K562 (cell line): ENCODE results near the gene PMPCA. TPM values are rescaled to one million over a fixed set of nuclear protein-coding genes. Genes with fewer than 3 reads are reported as not detected.

Experiments
- ATAC-seq: fragments of 200-7000 bp; cut with Tn5 transposase; 3 replicates; pipeline ENCODE4 v1.9.1; 2020; ENCODE audit warnings: moderate library complexity
- BruUV-seq: library from RNA; stranded (reverse); fragments of 400-500 nt; replicated peaks from 2 replicates; lab custom pipeline; 2021; lab: Mats Ljungman, UMichigan
- CTCF ChIA-PET: fragments of 300-600 bp; formaldehyde crosslinking; extraction: SDS; loops from one replicate; lab custom pipeline; 2021; ENCODE audit warnings: low intra/inter-chr PET ratio; lab: Yijun Ruan, JAX
- POLR2A ChIA-PET: fragments of 300-600, 350-650 bp; sonication (Branson Sonifier 250); formaldehyde crosslinking; extraction: SDS; loops from one replicate; lab custom pipeline; 2021; ENCODE audit warnings: antibody characterized with exemption, inconsistent platforms; lab: Yijun Ruan, JAX
- DNase-seq, 4 experiments: peaks; one replicate each; pipeline versions ENCODE4 v3.0.0 to v3.0.0-alpha.2; 2011 to 2018; ENCODE audit warnings: low spot score in 3 of 4, mixed read lengths in 3 of 4; ENCODE audit errors: extremely low read depth in 1 of 4
- FAIRE-seq: peaks from 2 replicates; lab custom pipeline; 2011; peaks lifted over from hg19 to GRCh38; lab: Jason Lieb, UNC
- H2AFZ ChIP-seq: 2 replicates; pipeline ENCODE4 v1.6.0; 2011; ENCODE audit warnings: low read depth, low read length, control low read depth, inconsistent platforms
- H3K27ac ChIP-seq: fragments of 200-600 bp; 3 replicates; pipeline ENCODE4 v1.8.0; 2011; ENCODE audit warnings: low read depth, mild to moderate bottlenecking, control low read depth, inconsistent platforms, low read length, moderate library complexity, mixed read lengths; ENCODE audit errors: extremely low read depth
- H3K27me3 ChIP-seq, 2 experiments: fragments of 300-600 bp in 1 of 2; 2 replicates in 1 of 2; 3 replicates in 1 of 2; pipeline versions ENCODE4 v1.6.0 to v1.8.0; 2011; ENCODE audit warnings: inconsistent platforms in 2 of 2, low read length in 2 of 2, mild to moderate bottlenecking in 1 of 2, mixed read lengths in 1 of 2, moderate library complexity in 1 of 2; ENCODE audit not compliant: control insufficient read depth in 2 of 2, insufficient read depth in 2 of 2
- H3K36me3 ChIP-seq: fragments of 300-600 bp; 3 replicates; pipeline ENCODE4 v1.8.0; 2011; ENCODE audit warnings: mild to moderate bottlenecking, low read length, inconsistent platforms; ENCODE audit not compliant: control insufficient read depth, insufficient read depth
- H3K4me1 ChIP-seq, 2 experiments: fragments of 200-600 bp in 1 of 2; replicated peaks in 1 of 2; 2 replicates in 1 of 2; 3 replicates in 1 of 2; pipeline versions ENCODE4 v1.5.1 to v1.8.0; 2011; ENCODE audit warnings: inconsistent platforms in 2 of 2, low read length in 2 of 2, mild to moderate bottlenecking in 1 of 2, mixed read lengths in 1 of 2, moderate library complexity in 1 of 2; ENCODE audit not compliant: control insufficient read depth in 2 of 2, insufficient read depth in 2 of 2
- H3K4me2 ChIP-seq: 2 replicates; pipeline ENCODE4 v1.6.1; 2011; ENCODE audit warnings: low read length, control low read depth, inconsistent platforms, mixed read lengths; ENCODE audit not compliant: insufficient read depth
- H3K4me3 ChIP-seq: fragments of 200-600 bp; sonication (generic), shearing (Covaris generic); 2 replicates; pipeline ENCODE4 v1.5.1; 2016; ENCODE audit warnings: control low read depth, inconsistent platforms
- H3K79me2 ChIP-seq: fragments of 200-600 bp; 3 replicates; pipeline ENCODE4 v1.8.0; 2011; ENCODE audit warnings: low read length, inconsistent platforms; ENCODE audit not compliant: control insufficient read depth, insufficient read depth
- H3K9ac ChIP-seq, 2 experiments: 2 replicates each; pipeline versions ENCODE4 v1.6.0 to v1.6.1; 2011; ENCODE audit warnings: low read depth in 2 of 2, low read length in 2 of 2, control low read depth in 1 of 2, inconsistent platforms in 1 of 2, mild to moderate bottlenecking in 1 of 2, mixed read lengths in 1 of 2; ENCODE audit not compliant: insufficient read depth in 1 of 2
- H3K9me1 ChIP-seq: one replicate; pipeline ENCODE4 v1.6.0; 2011; ENCODE audit warnings: inconsistent platforms, mild to moderate bottlenecking, low read length, moderate library complexity; ENCODE audit not compliant: control insufficient read depth, insufficient read depth
- H3K9me3 ChIP-seq: replicated peaks from 2 replicates; pipeline ENCODE4 v1.5.1; 2011; ENCODE audit warnings: low read depth, low read length, inconsistent platforms; ENCODE audit not compliant: control insufficient read depth, insufficient read depth
- H4K20me1 ChIP-seq: replicated peaks from 2 replicates; pipeline ENCODE4 v1.6.1; 2011; ENCODE audit warnings: low read length, inconsistent platforms, mixed read lengths; ENCODE audit not compliant: control insufficient read depth, insufficient read depth
- MTA2 ChIP-seq: fragments of 450-650 bp; IDR thresholded peaks from 2 replicates; pipeline ENCODE4 v1.6.1; 2016; ENCODE audit warnings: low read depth
- POLR2G ChIP-seq: fragments of 200-400 bp; formaldehyde crosslinking; IDR thresholded peaks from 2 replicates; pipeline ENCODE4 v1.6.1; 2017; ENCODE audit warnings: low read depth, mild to moderate bottlenecking, antibody characterized with exemption, low read length, moderate library complexity
- WGBS: fragments of 100-300 bp; shearing (Covaris generic); methylation state at CpG from one replicate; pipeline ENCODE4 v1.1.6; 2016; ENCODE audit warnings: low coverage, mixed read lengths; ENCODE audit not compliant: insufficient coverage; ENCODE audit errors: missing lambda C conversion rate; 5-methylcytosine and 5-hydroxymethylcytosine counted together
- in situ Hi-C: fragments of 300-500 bp; cut with MboI; formaldehyde crosslinking; loops from 4 replicates; pipeline ENCODE4 v1.15.0; 2018; ENCODE audit warnings: inconsistent platforms, mixed read lengths
- intact Hi-C: fragments of 100-400 bp; cut with micrococcal nuclease; formaldehyde crosslinking; loops from 2 replicates; pipeline ENCODE4 v1.14.2; 2022
- polyA plus RNA-seq, 8 experiments: library from polyadenylated mRNA; depleted of rRNA in 4 of 8; stranded (reverse) in 5 of 8; unstranded in 3 of 8; fragments of >200 nt; fragmentation: Nextera tagmentation in 2 of 8; fragmentation: Illumina TruSeq in 1 of 8; extraction: Ambion mirVana in 2 of 8; extraction: Trizol in 1 of 8; gene quantifications; 2 replicates each; pipeline versions ENCODE4 v1.2.1 to v1.2.3, GENCODE V29; 2011 to 2014; ENCODE audit warnings: inconsistent platforms in 1 of 8, missing spikeins in 1 of 8
- total RNA-seq, 7 experiments: library from RNA; depleted of rRNA in 6 of 7; stranded (reverse); fragments of >200 nt in 6 of 7; fragmentation: Illumina TruSeq in 2 of 7; extraction: Trizol in 2 of 7; gene quantifications; 2 replicates each; pipeline versions ENCODE4 v1.2.1 to v1.2.3, GENCODE V29; 2011 to 2021; ENCODE audit warnings: low replicate concordance in 1 of 7
- TF ChIP-seq, protein P1 (sequence below), 2 experiments: fragments of 450-650 bp; formaldehyde crosslinking in 1 of 2; IDR thresholded peaks; 2 replicates each; pipeline versions ENCODE4 v1.4.0 to v1.6.1; 2014 to 2020; ENCODE audit warnings: mild to moderate bottlenecking in 2 of 2, borderline replicate concordance in 1 of 2, low read depth in 1 of 2
- TF ChIP-seq, protein P2 (sequence below), 2 experiments: IDR thresholded peaks; 2 replicates each; pipeline ENCODE4 v1.6.1; 2011; ENCODE audit warnings: borderline replicate concordance in 1 of 2, control low read depth in 1 of 2, low read depth in 1 of 2, low read length in 1 of 2, mild to moderate bottlenecking in 1 of 2, mixed read lengths in 1 of 2, moderate library complexity in 1 of 2; ENCODE audit not compliant: insufficient read depth in 1 of 2, insufficient read length in 1 of 2, poor library complexity in 1 of 2, severe bottlenecking in 1 of 2; ENCODE audit errors: extremely low read depth in 1 of 2

Gene PMPCA
- total and polyA plus RNA-seq, 9 of the 15 experiments (the other 6 are each of a cell fraction or from before 2014, with no cell fraction given), result 23.9 to 143 (median 86.6) TPM

DNA sequence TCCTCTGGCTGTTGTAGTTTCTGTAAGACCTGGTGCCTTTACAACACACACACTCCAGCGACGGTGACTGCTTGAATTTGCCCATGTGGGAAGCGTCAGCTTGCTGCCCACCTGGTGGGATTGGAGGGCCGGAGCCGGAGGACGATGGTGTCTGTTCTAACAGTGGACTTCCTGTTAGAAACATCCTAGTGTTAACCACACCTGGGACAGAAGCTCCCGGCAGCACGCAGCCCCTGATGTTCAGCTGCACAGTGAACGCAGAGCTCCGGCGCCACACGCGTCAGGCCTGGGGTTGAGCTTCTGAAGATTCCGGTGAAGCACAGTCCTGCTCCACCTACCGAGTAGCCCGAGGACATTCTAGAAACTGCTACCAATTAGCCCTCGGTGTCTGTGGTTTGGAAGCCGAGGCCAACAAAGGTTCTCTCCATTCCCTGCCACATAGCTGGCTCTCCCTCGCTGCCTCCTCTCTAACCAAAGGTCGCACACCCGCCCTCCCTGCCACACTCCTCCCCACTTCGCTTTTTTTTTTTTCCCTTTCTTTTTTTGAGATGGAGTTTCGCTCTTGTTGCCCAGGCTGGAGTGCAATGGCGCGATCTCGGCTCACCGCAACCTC lies 14.4 kb downstream of the PMPCA start:
- intact Hi-C loops (no loop called here), in situ Hi-C loops (no loop called here)
- FAIRE-seq (no peak), DNase-seq (no peak), ATAC-seq (no peak; the same call in 2 of the 3 replicates)
- ChIA-PET CTCF (no interaction called here), POLR2A (interaction anchor here (0.6 to 5.1 kb wide), 10 partner anchors 10 to 490 kb away, joined by 3 to 33 read pairs (median 4); partner anchors contain the start of genes ENTR1 and PMPCA)
- Histone ChIP-seq H3K4me1 (peaks cover 0 to 15% of the 10 kb centered on the region in 2 experiments; a peak in 2 of 5 replicates), H3K36me3 (peaks cover 70% of the 10 kb centered on the region), H3K27me3 (no peaks in the 10 kb centered on the region), H2AFZ (no peak overlapping the region), H3K79me2 (no peaks in the 10 kb centered on the region), H3K9me3 (no peaks in the 10 kb centered on the region), H3K9ac (no peak overlapping the region), H3K4me2 (no peak overlapping the region), H4K20me1 (no peaks in the 10 kb centered on the region), H3K9me1 (peaks cover 3% of the 10 kb centered on the region), H3K4me3 (no peak overlapping the region), H3K27ac (no peak overlapping the region)
- BruUV-seq, result no TSS peak
- peak; percentile 50 for TF ChIP-seq POLR2G
- TF ChIP-seq, protein P1, sequence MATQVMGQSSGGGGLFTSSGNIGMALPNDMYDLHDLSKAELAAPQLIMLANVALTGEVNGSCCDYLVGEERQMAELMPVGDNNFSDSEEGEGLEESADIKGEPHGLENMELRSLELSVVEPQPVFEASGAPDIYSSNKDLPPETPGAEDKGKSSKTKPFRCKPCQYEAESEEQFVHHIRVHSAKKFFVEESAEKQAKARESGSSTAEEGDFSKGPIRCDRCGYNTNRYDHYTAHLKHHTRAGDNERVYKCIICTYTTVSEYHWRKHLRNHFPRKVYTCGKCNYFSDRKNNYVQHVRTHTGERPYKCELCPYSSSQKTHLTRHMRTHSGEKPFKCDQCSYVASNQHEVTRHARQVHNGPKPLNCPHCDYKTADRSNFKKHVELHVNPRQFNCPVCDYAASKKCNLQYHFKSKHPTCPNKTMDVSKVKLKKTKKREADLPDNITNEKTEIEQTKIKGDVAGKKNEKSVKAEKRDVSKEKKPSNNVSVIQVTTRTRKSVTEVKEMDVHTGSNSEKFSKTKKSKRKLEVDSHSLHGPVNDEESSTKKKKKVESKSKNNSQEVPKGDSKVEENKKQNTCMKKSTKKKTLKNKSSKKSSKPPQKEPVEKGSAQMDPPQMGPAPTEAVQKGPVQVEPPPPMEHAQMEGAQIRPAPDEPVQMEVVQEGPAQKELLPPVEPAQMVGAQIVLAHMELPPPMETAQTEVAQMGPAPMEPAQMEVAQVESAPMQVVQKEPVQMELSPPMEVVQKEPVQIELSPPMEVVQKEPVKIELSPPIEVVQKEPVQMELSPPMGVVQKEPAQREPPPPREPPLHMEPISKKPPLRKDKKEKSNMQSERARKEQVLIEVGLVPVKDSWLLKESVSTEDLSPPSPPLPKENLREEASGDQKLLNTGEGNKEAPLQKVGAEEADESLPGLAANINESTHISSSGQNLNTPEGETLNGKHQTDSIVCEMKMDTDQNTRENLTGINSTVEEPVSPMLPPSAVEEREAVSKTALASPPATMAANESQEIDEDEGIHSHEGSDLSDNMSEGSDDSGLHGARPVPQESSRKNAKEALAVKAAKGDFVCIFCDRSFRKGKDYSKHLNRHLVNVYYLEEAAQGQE (IDR thresholded peaks at IDR 0.05; ENCODE audit: borderline replicate concordance), result no peak
- TF ChIP-seq, protein P1 (CRISPR knock-in tag; IDR thresholded peaks at IDR 0.05; ENCODE audit: low read depth), result no peak
- TF ChIP-seq, protein P2, sequence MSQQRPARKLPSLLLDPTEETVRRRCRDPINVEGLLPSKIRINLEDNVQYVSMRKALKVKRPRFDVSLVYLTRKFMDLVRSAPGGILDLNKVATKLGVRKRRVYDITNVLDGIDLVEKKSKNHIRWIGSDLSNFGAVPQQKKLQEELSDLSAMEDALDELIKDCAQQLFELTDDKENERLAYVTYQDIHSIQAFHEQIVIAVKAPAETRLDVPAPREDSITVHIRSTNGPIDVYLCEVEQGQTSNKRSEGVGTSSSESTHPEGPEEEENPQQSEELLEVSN (IDR thresholded peaks at IDR 0.05; ENCODE audit: borderline replicate concordance in 1 of 2, extremely low read depth in 1 of 2, insufficient read depth in 1 of 2, insufficient read length in 1 of 2, low read depth in 1 of 2, low read length in 1 of 2, poor library complexity in 1 of 2, severe bottlenecking in 1 of 2), result no peak
- no peak for TF ChIP-seq MTA2
- 92% methylated on average over 19 of the region's 27 CpGs for WGBS
